Lung (tissue), 12 donors: Measurements from ENCODE around the gene SLC6A7. TPM values are rescaled to one million over a fixed set of nuclear protein-coding genes. Genes with fewer than 3 reads are reported as not detected.
A peak's percentile ranks its signal among the peaks of the same experiment; 100 is the strongest.

ENCODE experiments used
- ATAC-seq: fragments of 200-7000 bp; cut with Tn5 transposase; one replicate; pipeline ENCODE4 v1.9.1; 2020; ENCODE audit warnings: moderate number of reproducible peaks; ENCODE audit not compliant: insufficient read depth, low FRiP score
- DNase-seq, 3 donors: peaks; one replicate each; pipeline ENCODE4 v3.0.0-alpha.2; 2013 to 2017
- H3K27ac ChIP-seq, 2 donors: one replicate each; pipeline ENCODE4 v1.5.1; 2013; ENCODE audit warnings: mild to moderate bottlenecking in 2 of 2, moderate library complexity in 2 of 2, control low read depth in 1 of 2, inconsistent platforms in 1 of 2, low read depth in 1 of 2, low read length in 1 of 2
- H3K27me3 ChIP-seq, 3 donors: one replicate each; pipeline ENCODE4 v1.5.1; 2013; ENCODE audit warnings: low read length in 2 of 3; ENCODE audit not compliant: control insufficient read depth in 3 of 3, insufficient read depth in 3 of 3
- H3K36me3 ChIP-seq, 4 donors: one replicate each; pipeline ENCODE4 v1.5.1; 2013; ENCODE audit warnings: low read length in 4 of 4, mild to moderate bottlenecking in 1 of 4, moderate library complexity in 1 of 4; ENCODE audit not compliant: control insufficient read depth in 4 of 4, insufficient read depth in 4 of 4
- H3K4me1 ChIP-seq, 5 donors: one replicate each; pipeline ENCODE4 v1.5.1; 2013; ENCODE audit warnings: low read length in 5 of 5, mild to moderate bottlenecking in 2 of 5, moderate library complexity in 1 of 5; ENCODE audit not compliant: control insufficient read depth in 5 of 5, insufficient read depth in 5 of 5
- H3K4me3 ChIP-seq: one replicate; pipeline ENCODE4 v1.5.1; 2013; ENCODE audit warnings: mild to moderate bottlenecking, control low read depth, moderate library complexity
- H3K9ac ChIP-seq, 2 donors: one replicate each; pipeline ENCODE4 v1.5.1; 2013; ENCODE audit warnings: low read length in 2 of 2, control low read depth in 1 of 2; ENCODE audit not compliant: insufficient read depth in 1 of 2
- H3K9me3 ChIP-seq, 4 donors: one replicate each; pipeline ENCODE4 v1.5.1; 2013; ENCODE audit warnings: low read length in 3 of 4, mild to moderate bottlenecking in 1 of 4, moderate library complexity in 1 of 4; ENCODE audit not compliant: control insufficient read depth in 4 of 4, insufficient read depth in 3 of 4
- WGBS, 2 donors: extraction: QIAGEN DNeasy Blood & Tissue Kit; methylation state at CpG; one replicate each; pipeline ENCODE4 v1.1.7; 2013; 5-methylcytosine and 5-hydroxymethylcytosine counted together
- polyA plus RNA-seq, 2 donors: library from polyadenylated mRNA; stranded (reverse); fragments of 200-250 nt; gene quantifications; one replicate each; pipeline ENCODE4 v1.2.1, GENCODE V29; 2013
- total RNA-seq, 2 donors: library from RNA; depleted of rRNA in 1 of 2; stranded (reverse); fragments of >200 nt in 1 of 2; gene quantifications; one replicate each; pipeline ENCODE4 v1.2.1, GENCODE V29; 2014 to 2021
- TF ChIP-seq, protein P1 (sequence below): IDR thresholded peaks from 2 replicates; pipeline ENCODE4 v1.5.1; 2012; ENCODE audit warnings: mild to moderate bottlenecking; ENCODE audit errors: control extremely low read depth, extremely low read depth
- donor health status: control.
- donor health status: control.
- donor health status: Bipolar disorder and iron deficiency.
- donor health status: healthy.
- donor health status: DM: yes; HTN: yes; CAD: no.

The SLC6A7 gene
- total and polyA plus RNA-seq, 4 donors, result 0.02 to 0.06 (median 0.03) TPM; not detected in 1

- ATAC-seq, result peak; percentile 38
- peaks cover 0 to 91% (median 40%) of the 10 kb centered on the region in 5 donors for H3K4me1 ChIP-seq
- H3K4me3 ChIP-seq, result no peak overlapping the region
- H3K9me3 ChIP-seq, result no peaks in the 10 kb centered on the region
- H3K9ac ChIP-seq, result peak overlapping the region in 1 of 2 donors; percentile 46
- DNase-seq, result peak; percentile 85 to 97 (median 96)
- H3K27me3 ChIP-seq, result no peaks in the 10 kb centered on the region
- TF ChIP-seq, protein P1, sequence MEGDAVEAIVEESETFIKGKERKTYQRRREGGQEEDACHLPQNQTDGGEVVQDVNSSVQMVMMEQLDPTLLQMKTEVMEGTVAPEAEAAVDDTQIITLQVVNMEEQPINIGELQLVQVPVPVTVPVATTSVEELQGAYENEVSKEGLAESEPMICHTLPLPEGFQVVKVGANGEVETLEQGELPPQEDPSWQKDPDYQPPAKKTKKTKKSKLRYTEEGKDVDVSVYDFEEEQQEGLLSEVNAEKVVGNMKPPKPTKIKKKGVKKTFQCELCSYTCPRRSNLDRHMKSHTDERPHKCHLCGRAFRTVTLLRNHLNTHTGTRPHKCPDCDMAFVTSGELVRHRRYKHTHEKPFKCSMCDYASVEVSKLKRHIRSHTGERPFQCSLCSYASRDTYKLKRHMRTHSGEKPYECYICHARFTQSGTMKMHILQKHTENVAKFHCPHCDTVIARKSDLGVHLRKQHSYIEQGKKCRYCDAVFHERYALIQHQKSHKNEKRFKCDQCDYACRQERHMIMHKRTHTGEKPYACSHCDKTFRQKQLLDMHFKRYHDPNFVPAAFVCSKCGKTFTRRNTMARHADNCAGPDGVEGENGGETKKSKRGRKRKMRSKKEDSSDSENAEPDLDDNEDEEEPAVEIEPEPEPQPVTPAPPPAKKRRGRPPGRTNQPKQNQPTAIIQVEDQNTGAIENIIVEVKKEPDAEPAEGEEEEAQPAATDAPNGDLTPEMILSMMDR, result no peak
- peak overlapping the region; percentile 21 to 71 for H3K27ac ChIP-seq
- WGBS, 2 donors, result 62 to 68% methylated on average over 14 of the region's 14 CpGs
- peaks cover 0 to 3% (median 0%) of the 10 kb centered on the region in 4 donors for H3K36me3 ChIP-seq
Measured at GRCh38 chr5:150144246-150144801, 45.5 kb upstream of the SLC6A7 start.

GRCh38 chr5:150144879-150145278 lies 45.0 kb upstream of the SLC6A7 start:
- WGBS, 2 donors, result 25 to 36% methylated on average over 4 of the region's 4 CpGs
- DNase-seq, result no peak
- no peaks in the 10 kb centered on the region for H3K9me3 ChIP-seq
- peaks cover 0 to 85% (median 35%) of the 10 kb centered on the region in 5 donors for H3K4me1 ChIP-seq
- TF ChIP-seq, protein P1, result no peak
- no peak overlapping the region for H3K4me3 ChIP-seq
- ATAC-seq, result no peak
- peaks cover 0 to 3% (median 0%) of the 10 kb centered on the region in 4 donors for H3K36me3 ChIP-seq
- H3K27me3 ChIP-seq, result no peaks in the 10 kb centered on the region
- H3K27ac ChIP-seq, result peak overlapping the region in 1 of 2 donors; percentile 76
- H3K9ac ChIP-seq, result peak overlapping the region in 1 of 2 donors; percentile 54

GRCh38 chr5:150146235-150146634 lies 43.6 kb upstream of the SLC6A7 start:
- Histone ChIP-seq H3K9ac (no peak overlapping the region), H3K4me1 (peaks cover 0 to 79% (median 22%) of the 10 kb centered on the region in 5 donors), H3K27ac (no peak overlapping the region), H3K4me3 (no peak overlapping the region), H3K36me3 (peaks cover 0 to 8% (median 0%) of the 10 kb centered on the region in 4 donors), H3K9me3 (no peaks in the 10 kb centered on the region), H3K27me3 (no peaks in the 10 kb centered on the region)
- whole genome bisulfite sequencing, 2 donors, result 85 to 89% methylated on average over 5 of the region's 5 CpGs
- DNase-seq (no peak), ATAC-seq (no peak)
- TF ChIP-seq, protein P1, result no peak
